Measurements from ENCODE around the gene CHIT1. TPM values are rescaled to one million over a fixed set of nuclear protein-coding genes. Genes with fewer than 3 reads are reported as not detected.

The CHIT1 gene
- total RNA-seq, 1 donor from 2014 or later, result under 0.01 TPM

DNA sequence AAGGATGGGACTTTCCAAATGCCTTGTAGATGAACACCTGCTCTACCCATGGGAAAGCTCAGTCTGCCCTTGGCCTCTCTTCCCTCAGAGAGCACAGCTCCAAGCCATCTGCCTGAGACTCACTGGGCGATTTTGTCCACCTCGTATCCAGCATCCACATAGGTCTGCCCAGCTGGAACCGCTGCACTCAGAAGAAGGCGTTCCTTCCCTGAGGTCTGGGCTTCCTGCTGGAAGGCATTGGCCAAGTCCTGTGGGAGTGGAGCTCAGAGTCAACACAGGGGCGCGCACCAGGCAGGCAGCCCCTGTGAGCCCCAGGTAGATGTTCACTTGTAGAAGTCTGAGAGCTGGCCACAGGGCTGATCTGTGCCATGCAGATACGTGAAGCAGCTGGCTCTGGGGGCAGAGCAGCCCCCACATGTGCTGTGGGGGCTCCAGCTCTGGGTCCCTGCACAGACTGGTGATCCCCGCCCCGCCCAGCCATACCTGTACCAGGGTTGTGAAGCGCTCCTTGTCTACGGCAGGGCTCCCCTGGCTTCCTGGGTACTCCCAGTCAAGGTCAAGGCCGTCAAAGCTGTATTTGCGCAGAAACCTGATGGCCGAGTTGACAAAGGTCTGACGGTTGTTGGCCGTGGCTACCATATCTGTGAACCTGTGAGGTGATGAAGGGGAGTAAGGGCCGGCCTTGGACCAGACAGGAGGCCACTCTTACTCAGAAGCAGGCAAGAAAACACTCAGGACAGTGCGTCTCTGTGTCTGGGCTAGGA is 6.3 kb downstream of the CHIT1 start:
- no peaks in the 10 kb centered on the region for H3K36me3 ChIP-seq (ENCODE audit: control insufficient read depth, insufficient read depth, low read length)
- FAIRE-seq (no peak), DNase-seq (ENCODE audit: low read depth) (no peak)
- TF ChIP-seq, protein P1, sequence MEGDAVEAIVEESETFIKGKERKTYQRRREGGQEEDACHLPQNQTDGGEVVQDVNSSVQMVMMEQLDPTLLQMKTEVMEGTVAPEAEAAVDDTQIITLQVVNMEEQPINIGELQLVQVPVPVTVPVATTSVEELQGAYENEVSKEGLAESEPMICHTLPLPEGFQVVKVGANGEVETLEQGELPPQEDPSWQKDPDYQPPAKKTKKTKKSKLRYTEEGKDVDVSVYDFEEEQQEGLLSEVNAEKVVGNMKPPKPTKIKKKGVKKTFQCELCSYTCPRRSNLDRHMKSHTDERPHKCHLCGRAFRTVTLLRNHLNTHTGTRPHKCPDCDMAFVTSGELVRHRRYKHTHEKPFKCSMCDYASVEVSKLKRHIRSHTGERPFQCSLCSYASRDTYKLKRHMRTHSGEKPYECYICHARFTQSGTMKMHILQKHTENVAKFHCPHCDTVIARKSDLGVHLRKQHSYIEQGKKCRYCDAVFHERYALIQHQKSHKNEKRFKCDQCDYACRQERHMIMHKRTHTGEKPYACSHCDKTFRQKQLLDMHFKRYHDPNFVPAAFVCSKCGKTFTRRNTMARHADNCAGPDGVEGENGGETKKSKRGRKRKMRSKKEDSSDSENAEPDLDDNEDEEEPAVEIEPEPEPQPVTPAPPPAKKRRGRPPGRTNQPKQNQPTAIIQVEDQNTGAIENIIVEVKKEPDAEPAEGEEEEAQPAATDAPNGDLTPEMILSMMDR (IDR thresholded peaks at IDR 0.05; ENCODE audit: insufficient read depth, low read length, severe bottlenecking), result no peak
- H3K4me3 ChIP-seq (ENCODE audit: low read depth, low read length), result no peak overlapping the region
- H3K27me3 ChIP-seq (ENCODE audit: control insufficient read depth, insufficient read depth, low read length), result peaks cover 5% of the 10 kb centered on the region

DNA sequence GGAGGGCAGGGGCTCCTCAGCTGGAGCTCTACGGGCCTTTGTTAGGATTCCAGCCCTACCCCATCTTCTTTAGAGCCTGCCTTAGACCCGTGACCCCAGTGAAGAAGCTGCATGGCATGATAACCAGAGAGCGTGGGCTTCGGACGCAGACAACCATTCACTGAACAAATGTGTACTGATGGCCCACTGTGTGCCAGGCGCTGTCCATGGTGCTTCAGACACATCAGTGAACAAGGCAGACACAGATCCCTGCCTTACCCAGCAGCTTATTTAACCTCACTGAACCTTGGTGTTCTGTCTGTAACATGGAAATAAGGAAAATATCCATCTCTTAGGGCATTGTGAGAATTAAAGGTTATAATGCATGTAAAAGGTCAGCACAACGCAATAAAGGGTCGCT is 9.5 kb downstream of the CHIT1 start:
- no peaks in the 10 kb centered on the region for H3K36me3 ChIP-seq (ENCODE audit: control insufficient read depth, insufficient read depth, low read length)
- FAIRE-seq (peak; percentile 32), DNase-seq (ENCODE audit: low read depth) (no peak)
- no peak overlapping the region for H3K4me3 ChIP-seq (ENCODE audit: low read depth, low read length)
- peaks cover 5% of the 10 kb centered on the region for H3K27me3 ChIP-seq (ENCODE audit: control insufficient read depth, insufficient read depth, low read length)
- TF ChIP-seq, protein P1 (IDR thresholded peaks at IDR 0.05; ENCODE audit: insufficient read depth, low read length, severe bottlenecking), result no peak

DNA sequence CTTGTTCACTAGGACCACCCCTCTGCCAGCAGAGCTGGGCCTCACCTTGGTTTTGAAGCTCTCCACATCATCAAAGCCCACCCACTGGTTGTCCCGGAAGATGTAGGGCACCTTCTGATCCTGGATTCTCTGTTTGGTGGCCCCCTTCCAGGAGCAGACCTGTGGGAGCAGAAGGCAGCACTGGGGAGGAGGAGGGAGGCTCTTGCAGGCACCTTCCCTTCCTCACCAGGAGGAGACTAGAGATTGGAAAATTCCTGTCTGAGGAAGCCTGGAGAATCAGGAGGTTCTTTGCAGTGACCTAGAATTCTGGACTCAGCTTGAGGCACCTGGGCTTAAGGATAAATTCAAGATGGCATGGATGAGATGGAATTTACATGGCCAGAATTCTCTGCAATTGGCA is 10.3 kb downstream of the CHIT1 start:
- H3K27me3 ChIP-seq (ENCODE audit: control insufficient read depth, insufficient read depth, low read length), result peaks cover 4% of the 10 kb centered on the region
- TF ChIP-seq, protein P1 (IDR thresholded peaks at IDR 0.05; ENCODE audit: insufficient read depth, low read length, severe bottlenecking), result no peak
- DNase-seq (ENCODE audit: low read depth), result no peak
- no peak for FAIRE-seq
- H3K4me3 ChIP-seq (ENCODE audit: low read depth, low read length), result no peak overlapping the region
- no peaks in the 10 kb centered on the region for H3K36me3 ChIP-seq (ENCODE audit: control insufficient read depth, insufficient read depth, low read length)

DNA sequence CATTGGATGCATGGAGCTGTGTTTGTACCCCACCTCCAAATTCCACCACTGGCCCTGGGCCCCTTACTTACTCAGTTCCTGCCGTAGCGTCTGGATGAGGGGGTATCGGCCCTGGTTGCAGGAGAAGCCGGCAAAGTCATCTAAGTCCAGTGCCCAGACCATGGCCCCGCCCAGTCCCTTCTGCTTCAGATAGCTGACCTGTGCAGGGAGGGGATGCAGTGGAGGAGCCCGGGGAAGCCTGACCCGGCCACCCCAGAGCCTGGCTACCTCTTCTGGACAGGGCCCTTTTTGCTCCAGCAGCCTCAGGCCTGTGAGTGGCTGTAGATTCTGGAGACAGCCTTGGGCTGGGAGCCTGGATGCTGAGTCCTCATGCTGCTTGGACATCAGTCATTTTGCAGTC is 11.8 kb downstream of the CHIT1 start:
- DNase-seq (ENCODE audit: low read depth), result no peak
- FAIRE-seq, result no peak
- Histone ChIP-seq H3K36me3 (ENCODE audit: control insufficient read depth, insufficient read depth, low read length) (no peaks in the 10 kb centered on the region), H3K4me3 (ENCODE audit: low read depth, low read length) (no peak overlapping the region), H3K27me3 (ENCODE audit: control insufficient read depth, insufficient read depth, low read length) (peaks cover 5% of the 10 kb centered on the region)
- TF ChIP-seq, protein P1 (IDR thresholded peaks at IDR 0.05; ENCODE audit: insufficient read depth, low read length, severe bottlenecking), result no peak

DNA sequence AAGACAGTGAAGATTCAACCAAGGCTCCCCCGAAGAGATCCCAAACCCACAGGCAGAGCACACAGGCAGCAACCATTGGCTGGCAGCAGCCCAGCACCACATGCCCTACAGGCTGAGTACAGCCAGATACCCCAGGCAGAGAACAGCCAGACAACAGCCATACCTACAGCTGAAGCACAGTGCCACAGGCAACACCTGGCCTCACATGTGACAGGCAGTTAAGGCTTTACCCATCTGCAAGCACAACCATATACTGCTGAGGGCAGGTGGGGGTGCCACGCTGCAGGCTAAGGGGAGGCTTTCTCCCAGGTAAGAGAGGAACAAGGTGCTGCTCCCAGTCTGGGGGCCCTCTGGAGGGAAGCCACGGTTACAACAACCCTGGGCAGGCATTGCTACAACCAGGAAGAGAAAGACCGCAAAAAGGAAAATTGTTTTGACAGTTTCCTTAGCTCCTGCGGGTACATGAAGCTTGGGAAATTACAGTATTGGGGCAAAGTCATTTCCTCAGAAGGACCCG is 12.3 kb downstream of the CHIT1 start:
- Histone ChIP-seq H3K4me3 (ENCODE audit: low read depth, low read length) (no peak overlapping the region), H3K36me3 (ENCODE audit: control insufficient read depth, insufficient read depth, low read length) (no peaks in the 10 kb centered on the region), H3K27me3 (ENCODE audit: control insufficient read depth, insufficient read depth, low read length) (peaks cover 5% of the 10 kb centered on the region)
- DNase-seq (ENCODE audit: low read depth) (peak; percentile 11), FAIRE-seq (no peak)
- TF ChIP-seq, protein P1 (IDR thresholded peaks at IDR 0.05; ENCODE audit: insufficient read depth, low read length, severe bottlenecking), result peak; percentile 32
